Endothelial cell of umbilical vein (primary cell): ENCODE measurements around the gene STX12. TPM values are rescaled to one million over a fixed set of nuclear protein-coding genes. Genes with fewer than 3 reads are reported as not detected.

Source experiments
- BruUV-seq: library from RNA; stranded (reverse); fragments of 400-500 nt; replicated peaks from 2 replicates; lab custom pipeline; 2021; lab: Mats Ljungman, UMichigan
- CTCF ChIA-PET: fragments of 300-600, 350-600 bp; sonication (Branson Sonifier 250); formaldehyde crosslinking; loops from one replicate; lab custom pipeline; 2021; ENCODE audit warnings: antibody characterized with exemption, inconsistent platforms; lab: Charles Lee
- POLR2A ChIA-PET: fragments of 300-600, 350-600 bp; sonication (Branson Sonifier 250); formaldehyde crosslinking; loops from one replicate; lab custom pipeline; 2021; ENCODE audit warnings: antibody characterized with exemption, inconsistent platforms; lab: Charles Lee
- DNase-seq: peaks from one replicate; pipeline ENCODE4 v3.0.0-alpha.2; 2011; ENCODE audit warnings: low read depth, low spot score
- FAIRE-seq: peaks from 2 replicates; lab custom pipeline; 2011; peaks lifted over from hg19 to GRCh38; lab: Jason Lieb, UNC
- H2AFZ ChIP-seq: 2 replicates; pipeline ENCODE4 v1.6.0; 2012; ENCODE audit warnings: low read depth, low read length, control low read depth, inconsistent platforms
- H3K27ac ChIP-seq: 2 replicates; pipeline ENCODE4 v1.5.1; 2011; ENCODE audit warnings: low read depth, mild to moderate bottlenecking, control low read depth, low read length, moderate library complexity; ENCODE audit not compliant: insufficient read depth
- H3K27me3 ChIP-seq, 2 experiments: 2 replicates each; pipeline versions ENCODE4 v1.6.0 to v1.6.1; 2011; ENCODE audit warnings: low read length in 2 of 2, mixed read lengths in 1 of 2; ENCODE audit not compliant: control insufficient read depth in 2 of 2, insufficient read depth in 2 of 2
- H3K36me3 ChIP-seq, 2 experiments: 2 replicates in 1 of 2; 3 replicates in 1 of 2; pipeline ENCODE4 v1.5.1; 2011; ENCODE audit warnings: low read length in 2 of 2, mild to moderate bottlenecking in 1 of 2, moderate library complexity in 1 of 2; ENCODE audit not compliant: control insufficient read depth in 2 of 2, insufficient read depth in 2 of 2; ENCODE audit errors: extremely low read depth in 1 of 2
- H3K4me1 ChIP-seq: 3 replicates; pipeline ENCODE4 v1.5.1; 2011; ENCODE audit warnings: mild to moderate bottlenecking, low read length; ENCODE audit not compliant: control insufficient read depth, insufficient read depth; ENCODE audit errors: extremely low read depth
- H3K4me2 ChIP-seq: 2 replicates; pipeline ENCODE4 v1.6.1; 2011; ENCODE audit warnings: low read length, control low read depth, mixed read lengths; ENCODE audit not compliant: insufficient read depth
- H3K4me3 ChIP-seq, 3 experiments: fragments of 200-600 bp in 1 of 3; sonication (generic), shearing (Covaris generic) in 1 of 3; replicated peaks in 1 of 3; 2 replicates each; pipeline ENCODE4 v1.5.1; 2011 to 2016; ENCODE audit warnings: control low read depth in 3 of 3, low read length in 3 of 3, mild to moderate bottlenecking in 2 of 3, inconsistent platforms in 1 of 3, low read depth in 1 of 3, moderate library complexity in 1 of 3; ENCODE audit not compliant: insufficient read depth in 1 of 3
- H3K79me2 ChIP-seq: 2 replicates; pipeline ENCODE4 v1.6.0; 2012; ENCODE audit warnings: low read length, inconsistent platforms; ENCODE audit not compliant: control insufficient read depth, insufficient read depth
- H3K9ac ChIP-seq: replicated peaks from 2 replicates; pipeline ENCODE3; 2011; ENCODE audit warnings: low read length, control low read depth; ENCODE audit not compliant: insufficient read depth; ENCODE audit errors: extremely low read depth
- H3K9me1 ChIP-seq: replicated peaks from 3 replicates; pipeline ENCODE4 v1.6.0; 2011; ENCODE audit warnings: mild to moderate bottlenecking, low read length; ENCODE audit not compliant: control insufficient read depth, insufficient read depth; ENCODE audit errors: extremely low read depth
- H3K9me3 ChIP-seq: replicated peaks from 2 replicates; pipeline ENCODE4 v1.5.1; 2012; ENCODE audit warnings: low read length, inconsistent platforms; ENCODE audit not compliant: control insufficient read depth, insufficient read depth
- H4K20me1 ChIP-seq: replicated peaks from 2 replicates; pipeline ENCODE3; 2011; ENCODE audit warnings: mild to moderate bottlenecking, low read length; ENCODE audit not compliant: control insufficient read depth, insufficient read depth; ENCODE audit errors: extremely low read depth
- CTCF ChIP-seq, 2 donors: IDR thresholded peaks; 1 replicate in 1 of 2; 2 replicates in 1 of 2; pipeline ENCODE4 v1.5.1; 2011; ENCODE audit warnings: low read length in 2 of 2, mild to moderate bottlenecking in 2 of 2, moderate library complexity in 2 of 2, control low read depth in 1 of 2, inconsistent platforms in 1 of 2, low read depth in 1 of 2; ENCODE audit not compliant: insufficient read depth in 1 of 2; ENCODE audit errors: extremely low read depth in 1 of 2
- EZH2 ChIP-seq: IDR thresholded peaks from 2 replicates; pipeline ENCODE4 v1.6.1; 2012; ENCODE audit warnings: borderline replicate concordance, low read depth, mild to moderate bottlenecking, moderate library complexity, low read length, inconsistent platforms; ENCODE audit not compliant: severe bottlenecking
- FOS ChIP-seq: IDR thresholded peaks from 2 replicates; pipeline ENCODE4 v1.6.1; 2011; ENCODE audit warnings: mild to moderate bottlenecking, low read length, moderate library complexity, borderline replicate concordance; ENCODE audit not compliant: insufficient read depth
- MYC ChIP-seq: IDR thresholded peaks from one replicate; pipeline ENCODE4 v1.6.1; 2011; ENCODE audit warnings: mild to moderate bottlenecking, low read depth, low read length
- POLR2AphosphoS5 ChIP-seq: IDR thresholded peaks from 2 replicates; pipeline ENCODE4 v1.6.1; 2012; ENCODE audit warnings: low read depth, mild to moderate bottlenecking, control low read depth, low read length, moderate library complexity; ENCODE audit not compliant: insufficient read depth
- dilution Hi-C: fragments of 300-500 bp; cut with MboI; formaldehyde crosslinking; loops from one replicate; pipeline ENCODE4 v1.15.0; 2019; ENCODE audit warnings: low sequenced_read_pairs; ENCODE audit not compliant: extremely low pct_ligation_motif_present
- intact Hi-C: fragments of 100-400 bp; cut with micrococcal nuclease; formaldehyde crosslinking; loops from one replicate; pipeline ENCODE4 v1.10.0; 2022
- polyA plus RNA-seq, 4 experiments: library from polyadenylated mRNA; depleted of rRNA in 3 of 4; stranded (reverse) in 3 of 4; unstranded in 1 of 4; fragments of >200 nt; gene quantifications; 2 replicates each; pipeline versions ENCODE4 v1.2.1 to v1.2.3, GENCODE V29; 2011 to 2012; ENCODE audit warnings: missing spikeins in 1 of 4
- total RNA-seq: library from RNA; stranded (reverse); gene quantifications from 2 replicates; pipeline ENCODE4 v1.2.3, GENCODE V29; 2021
- TF ChIP-seq, protein P1 (sequence below): IDR thresholded peaks from 2 replicates; pipeline ENCODE4 v1.6.1; 2011; ENCODE audit not compliant: insufficient read depth, insufficient read length

The STX12 gene
- total and polyA plus RNA-seq, 2 donors (not counting 3 experiments of a cell fraction or from before 2014, with no cell fraction given), result 28.7 to 90.3 TPM

GRCh38 chr1:27809883-27810282, 36.9 kb downstream of the STX12 start:
- Histone ChIP-seq H3K27me3 (no peaks in the 10 kb centered on the region), H3K4me1 (no peaks in the 10 kb centered on the region), H3K4me2 (no peak overlapping the region), H2AFZ (no peak overlapping the region), H3K9ac (no peak overlapping the region), H3K9me3 (no peaks in the 10 kb centered on the region), H3K36me3 (peaks cover 7 to 27% of the 10 kb centered on the region in 2 experiments), H4K20me1 (no peaks in the 10 kb centered on the region), H3K79me2 (no peaks in the 10 kb centered on the region), H3K9me1 (no peaks in the 10 kb centered on the region), H3K27ac (no peak overlapping the region), H3K4me3 (no peak overlapping the region)
- no TSS peak for BruUV-seq
- POLR2A ChIA-PET, result no interaction called here
- DNase-seq (no peak), FAIRE-seq (no peak)
- intact Hi-C loops, result no loop called here
- no peak for TF ChIP-seq FOS
- no peak for TF ChIP-seq POLR2AphosphoS5
- TF ChIP-seq, protein P1, sequence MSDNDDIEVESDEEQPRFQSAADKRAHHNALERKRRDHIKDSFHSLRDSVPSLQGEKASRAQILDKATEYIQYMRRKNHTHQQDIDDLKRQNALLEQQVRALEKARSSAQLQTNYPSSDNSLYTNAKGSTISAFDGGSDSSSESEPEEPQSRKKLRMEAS, result no peak
- CTCF ChIA-PET, result no interaction called here
- dilution Hi-C loops, result no loop called here

- Histone ChIP-seq H3K9me3 (no peaks in the 10 kb centered on the region), H3K27ac (no peak overlapping the region), H3K36me3 (peaks cover 10 to 18% of the 10 kb centered on the region in 2 experiments), H2AFZ (no peak overlapping the region), H3K9ac (no peak overlapping the region), H3K27me3 (no peaks in the 10 kb centered on the region), H3K4me2 (no peak overlapping the region), H3K4me1 (no peaks in the 10 kb centered on the region), H3K79me2 (no peaks in the 10 kb centered on the region), H4K20me1 (peaks cover 2% of the 10 kb centered on the region), H3K9me1 (no peaks in the 10 kb centered on the region), H3K4me3 (no peak overlapping the region)
- intact Hi-C loops, result no loop called here
- FAIRE-seq (no peak), DNase-seq (no peak)
- dilution Hi-C loops, result no loop called here
- TF ChIP-seq, protein P1, result no peak
- TF ChIP-seq FOS (no peak), EZH2 (no peak), CTCF (IDR thresholded peaks at IDR 0.05; ENCODE audit: extremely low read depth in 1 of 2, insufficient read depth in 1 of 2, low read depth in 1 of 2, low read length in 2 of 2) (no peak), MYC (no peak), POLR2AphosphoS5 (no peak)
- CTCF ChIA-PET, result no interaction called here
- POLR2A ChIA-PET, result no interaction called here
- BruUV-seq, result no TSS peak
Observed at GRCh38 chr1:27811741-27812500, 38.9 kb downstream of the STX12 start.
